ENCODE results near the gene BANP. TPM values are rescaled to one million over a fixed set of nuclear protein-coding genes. Genes with fewer than 3 reads are reported as not detected.
"Not testable (repeated sequence)": the region's sequence is repeated elsewhere in the genome, so short reads cannot be mapped to it uniquely, and the experiment has no call there.

The BANP gene
- total RNA-seq, 3 donors from 2014 or later, result 25.2 to 29.4 (median 25.9) TPM

DNA sequence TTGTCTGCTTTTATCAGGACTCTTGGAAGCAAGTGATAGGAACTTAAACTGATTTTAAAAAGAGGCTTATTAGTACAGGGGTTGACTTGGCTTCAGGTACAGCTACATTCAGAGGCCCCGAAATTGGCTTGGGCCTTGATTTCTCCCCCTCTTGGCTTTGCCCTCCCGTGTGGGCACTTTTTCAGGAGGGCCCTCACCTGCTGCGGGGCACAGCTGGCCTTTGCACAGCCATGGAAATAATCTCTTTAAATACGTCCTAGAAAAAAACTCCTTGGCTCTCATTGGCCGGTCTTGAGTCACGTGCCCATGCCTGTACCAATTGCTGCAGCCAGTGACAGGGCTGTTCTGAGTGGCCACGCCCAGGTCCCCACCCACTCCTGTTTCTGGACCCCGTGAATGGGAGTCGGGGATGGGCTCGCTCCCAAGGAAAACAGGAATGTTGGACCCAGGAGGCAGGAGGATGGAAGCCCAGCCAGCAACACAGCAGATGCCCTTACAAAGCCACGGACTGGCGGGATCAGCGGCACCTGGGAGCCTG is 29.9 kb upstream of the BANP start:
- Mint-ChIP-seq H3K4me3 (no peak overlapping the region), H3K36me3 (ENCODE audit: insufficient read depth) (no peaks in the 10 kb centered on the region), H3K27me3 (ENCODE audit: low read depth) (peaks cover 15% of the 10 kb centered on the region), H3K9me3 (no peaks in the 10 kb centered on the region), H3K4me1 (ENCODE audit: low read depth) (peaks cover 4% of the 10 kb centered on the region)
- ATAC-seq (no peak), DNase-seq (no peak)

DNA sequence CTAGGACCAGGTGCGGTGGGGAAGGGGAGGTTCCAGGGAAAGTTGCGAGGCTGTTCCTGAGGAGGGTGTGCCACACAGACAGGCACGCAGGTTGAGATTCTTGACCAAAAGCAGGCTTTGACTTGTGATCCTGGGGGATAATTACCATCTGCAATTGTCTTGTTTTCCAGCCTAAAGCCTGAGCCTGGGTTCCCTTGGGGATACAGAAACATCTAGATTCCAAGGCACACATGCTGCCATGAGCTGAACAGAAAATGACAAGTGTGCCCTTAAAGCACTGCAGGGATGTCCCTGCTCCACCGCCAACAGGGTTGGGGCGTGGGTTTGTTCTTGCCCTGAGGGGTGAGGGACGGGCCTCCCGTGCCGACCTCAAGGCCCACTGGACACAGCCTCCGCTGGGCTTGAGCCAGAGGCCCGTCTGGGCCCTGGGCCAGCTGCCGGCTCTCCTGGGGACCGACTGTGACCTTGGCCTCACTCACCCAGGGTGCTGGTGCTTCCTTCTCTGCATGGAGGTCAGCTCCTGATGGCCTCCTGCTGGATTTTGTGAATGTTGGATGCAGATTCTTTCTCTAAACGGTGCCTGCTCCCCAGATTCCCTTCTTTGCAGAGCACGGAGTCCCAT is 28.9 kb upstream of the BANP start:
- no peaks in the 10 kb centered on the region for H3K36me3 Mint-ChIP-seq (ENCODE audit: insufficient read depth)
- H3K9me3 Mint-ChIP-seq, result no peaks in the 10 kb centered on the region
- no peak for DNase-seq
- ATAC-seq, result no peak
- H3K27me3 Mint-ChIP-seq (ENCODE audit: low read depth), result peaks cover 20% of the 10 kb centered on the region
- H3K4me3 Mint-ChIP-seq, result no peak overlapping the region
- peaks cover 8% of the 10 kb centered on the region for H3K4me1 Mint-ChIP-seq (ENCODE audit: low read depth)

DNA sequence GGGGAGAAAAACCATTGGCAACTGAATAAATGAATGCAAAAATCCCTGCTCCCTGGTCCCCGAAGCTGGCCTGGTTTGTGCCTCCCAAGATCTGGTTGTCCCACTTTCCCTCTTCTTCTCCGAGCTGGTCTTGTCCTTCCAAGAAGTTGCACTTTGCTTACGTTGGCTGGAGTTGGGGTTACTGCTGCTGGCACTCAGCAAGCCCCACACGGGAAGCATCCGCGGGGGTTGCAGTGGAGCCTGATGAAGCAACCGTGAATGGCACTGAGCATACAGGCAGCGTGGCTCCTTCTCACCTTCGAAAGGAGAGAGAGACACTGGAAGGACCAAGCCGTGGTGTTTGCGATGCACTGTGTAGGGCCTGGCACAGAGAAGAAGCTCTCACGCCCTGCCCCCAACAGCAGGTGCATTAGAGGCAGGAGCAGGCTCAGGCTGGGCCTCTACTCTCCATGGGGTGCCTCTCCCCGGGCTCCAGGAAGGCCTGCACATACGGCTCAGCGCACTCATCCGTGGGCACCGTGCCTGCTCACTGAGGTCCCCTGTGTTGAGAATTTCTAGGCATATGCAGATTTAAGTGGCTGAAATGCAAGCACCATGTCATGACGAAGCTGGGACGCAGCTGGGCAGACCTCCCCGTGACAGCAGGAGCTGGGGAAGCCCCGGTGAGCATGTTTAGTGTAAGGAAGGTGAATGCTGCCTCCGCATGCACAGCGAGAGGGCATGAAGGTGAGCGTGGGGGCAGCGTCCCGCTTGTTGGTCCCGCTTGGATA is 27.0 kb upstream of the BANP start:
- Mint-ChIP-seq H3K27me3 (ENCODE audit: low read depth) (peaks cover 15% of the 10 kb centered on the region), H3K9me3 (no peaks in the 10 kb centered on the region), H3K4me3 (no peak overlapping the region), H3K36me3 (ENCODE audit: insufficient read depth) (no peaks in the 10 kb centered on the region), H3K4me1 (ENCODE audit: low read depth) (peaks cover 6% of the 10 kb centered on the region)
- ATAC-seq, result no peak
- DNase-seq, result no peak

DNA sequence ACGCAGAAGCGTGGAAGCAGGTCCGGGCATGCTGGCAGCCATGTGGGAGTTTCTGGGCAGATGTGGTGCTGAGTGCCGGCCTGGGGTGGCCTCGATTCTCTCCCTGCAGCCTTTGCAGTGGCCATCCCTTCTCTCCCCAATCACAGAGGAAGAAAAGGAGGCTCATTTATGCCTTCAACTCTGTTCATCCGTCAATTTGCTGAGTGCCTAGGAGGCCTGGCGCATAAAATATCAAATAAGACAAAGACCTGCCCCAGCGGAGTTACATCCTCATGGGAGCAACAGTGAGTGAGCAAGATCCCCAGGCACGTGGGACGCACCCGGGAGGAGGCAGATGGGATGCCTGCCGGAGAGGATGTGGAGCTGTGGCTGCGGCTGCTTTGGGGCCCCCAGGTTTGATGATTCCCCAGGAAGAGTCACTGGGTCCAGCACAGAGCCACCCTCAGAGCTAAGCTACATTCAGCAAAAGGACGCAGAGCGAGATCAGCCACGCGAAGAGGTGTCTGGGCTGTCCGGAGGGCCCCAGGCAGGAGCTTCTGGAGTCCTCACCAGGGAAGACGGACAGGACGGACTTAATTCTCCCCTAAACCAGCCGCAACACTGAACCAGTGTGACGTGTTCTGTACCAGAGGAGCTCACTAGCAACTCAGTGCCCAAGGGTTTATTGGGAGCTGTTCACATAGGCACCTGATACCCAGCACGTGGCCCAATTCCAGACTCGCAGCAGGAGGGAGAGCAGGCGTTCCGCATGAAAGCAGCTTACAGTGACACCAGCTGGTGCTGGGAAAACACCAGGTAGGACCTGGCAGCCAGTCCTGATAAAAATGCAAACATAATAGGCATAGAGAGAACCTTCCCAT is 26.2 kb upstream of the BANP start:
- Mint-ChIP-seq H3K4me3 (no peak overlapping the region), H3K36me3 (ENCODE audit: insufficient read depth) (no peaks in the 10 kb centered on the region), H3K27me3 (ENCODE audit: low read depth) (peaks cover 15% of the 10 kb centered on the region), H3K9me3 (no peaks in the 10 kb centered on the region), H3K4me1 (ENCODE audit: low read depth) (peaks cover 6% of the 10 kb centered on the region)
- no peak for DNase-seq
- no peak for ATAC-seq

DNA sequence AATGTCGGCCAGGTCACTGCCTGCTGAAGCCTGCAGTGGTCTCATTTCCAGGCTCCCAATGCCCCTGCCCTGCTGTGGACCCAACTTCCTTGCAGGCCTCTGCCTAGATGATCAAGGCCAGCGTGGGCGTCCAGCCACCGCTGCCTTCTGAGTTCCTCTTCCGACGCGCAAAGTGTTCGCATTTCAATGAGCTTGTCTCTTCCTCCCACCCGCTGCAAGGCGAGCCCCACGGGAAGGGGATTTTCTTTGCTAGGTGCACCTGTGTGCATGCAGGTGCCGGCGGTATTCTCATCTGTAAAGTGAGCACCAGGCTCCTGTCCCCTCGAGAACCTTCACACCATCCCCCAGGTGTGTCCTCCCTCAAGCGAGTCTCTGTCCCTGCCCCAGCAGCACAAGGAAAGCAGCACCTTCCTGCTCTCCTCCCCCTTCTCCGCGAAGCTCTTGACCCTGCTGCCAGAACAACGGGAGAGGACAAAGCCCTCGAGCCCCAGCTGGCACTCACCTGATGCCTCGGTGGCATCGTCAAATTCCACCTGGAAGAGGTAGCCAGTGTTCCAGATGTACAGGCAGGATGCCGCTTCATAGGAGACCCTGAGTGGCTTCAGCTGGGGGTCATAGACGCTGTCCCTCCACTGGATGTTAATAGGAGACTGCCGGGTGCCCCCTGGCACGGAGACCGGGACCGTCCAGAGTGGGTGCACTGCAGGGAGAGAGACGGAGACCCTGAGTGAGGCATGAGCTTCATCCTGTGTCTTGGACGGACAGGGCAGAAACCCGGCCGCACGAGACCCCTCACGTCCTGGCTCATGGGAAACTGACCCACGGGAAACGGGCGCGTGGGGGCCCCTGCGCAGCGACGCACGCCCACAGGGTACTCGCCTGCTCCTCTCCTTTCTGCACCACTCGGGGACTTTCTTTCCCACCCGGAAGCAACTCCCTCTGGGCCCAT is 24.7 kb upstream of the BANP start:
- peak; percentile 46 to 58 for ATAC-seq
- Mint-ChIP-seq H3K36me3 (ENCODE audit: insufficient read depth) (no peaks in the 10 kb centered on the region), H3K4me1 (ENCODE audit: low read depth) (peaks cover 6% of the 10 kb centered on the region), H3K4me3 (no peak overlapping the region), H3K9me3 (no peaks in the 10 kb centered on the region), H3K27me3 (ENCODE audit: low read depth) (peaks cover 15% of the 10 kb centered on the region)
- DNase-seq, result peak; percentile 19

DNA sequence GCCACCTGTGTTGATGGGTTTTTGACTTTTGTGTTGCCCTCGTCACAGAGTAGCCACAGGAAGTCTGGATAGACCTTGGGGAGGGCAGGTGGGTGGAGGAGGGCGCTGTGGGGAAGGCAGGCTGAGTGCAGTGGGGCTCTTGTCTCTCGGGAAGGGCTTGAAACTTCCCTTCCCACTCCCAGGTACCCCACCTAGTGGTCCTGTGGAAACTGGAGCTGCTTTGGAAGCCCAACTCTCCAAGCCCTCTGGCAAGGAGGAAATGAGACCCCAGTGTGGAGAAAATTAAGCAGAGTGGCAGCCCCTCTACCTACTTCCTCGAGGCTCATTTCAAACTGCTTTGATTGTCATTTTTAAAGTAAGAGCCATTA is 24.1 kb upstream of the BANP start:
- DNase-seq (no peak), ATAC-seq (no peak)
- no peaks in the 10 kb centered on the region for H3K9me3 Mint-ChIP-seq
- H3K4me1 Mint-ChIP-seq (ENCODE audit: low read depth), result peaks cover 6% of the 10 kb centered on the region
- H3K27me3 Mint-ChIP-seq (ENCODE audit: low read depth), result peaks cover 15% of the 10 kb centered on the region
- no peaks in the 10 kb centered on the region for H3K36me3 Mint-ChIP-seq (ENCODE audit: insufficient read depth)
- H3K4me3 Mint-ChIP-seq, result no peak overlapping the region

DNA sequence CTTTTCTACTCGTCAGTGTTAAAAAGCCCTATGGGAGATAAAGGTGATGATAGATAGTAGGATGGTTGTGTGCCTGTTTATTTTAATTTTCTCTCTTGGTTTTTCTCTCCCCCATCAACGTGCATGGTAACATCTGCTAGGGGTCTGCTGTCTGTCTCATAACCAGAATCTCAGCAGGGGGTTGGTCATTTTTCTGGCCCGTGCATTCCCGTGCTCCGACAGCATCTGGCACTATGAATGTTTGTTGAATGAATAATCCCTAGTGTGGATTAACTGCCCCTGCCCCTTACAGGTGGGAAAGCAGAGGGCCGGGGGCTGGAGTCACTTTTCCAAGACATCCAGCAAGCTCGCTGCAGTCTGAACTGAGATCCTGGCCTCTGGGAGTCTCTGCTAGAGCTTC is 21.2 kb upstream of the BANP start:
- H3K27me3 Mint-ChIP-seq (ENCODE audit: low read depth), result peaks cover 13% of the 10 kb centered on the region
- H3K4me3 Mint-ChIP-seq, result no peak overlapping the region

DNA sequence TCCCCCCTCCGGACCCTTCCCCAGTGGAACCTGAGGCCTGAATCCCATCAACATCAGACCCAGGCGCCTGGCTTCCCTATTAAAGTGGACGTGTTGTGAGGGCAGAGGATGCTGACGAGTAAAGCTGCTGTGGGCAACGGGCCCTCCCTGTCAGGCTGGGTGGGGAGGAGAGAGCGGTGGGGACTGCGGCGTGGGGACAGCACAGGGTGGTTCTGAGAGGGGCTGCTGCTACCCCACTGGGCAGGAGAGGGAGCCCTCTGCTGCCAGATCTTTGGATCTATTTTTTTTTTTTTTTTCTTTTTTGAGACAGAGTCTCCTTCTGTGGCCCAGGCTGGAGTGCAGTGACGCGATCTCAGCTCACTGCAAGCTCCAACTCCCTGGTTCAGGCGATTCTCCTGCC is 20.8 kb upstream of the BANP start:
- DNase-seq (no peak), ATAC-seq (no peak)
- H3K27me3 Mint-ChIP-seq (ENCODE audit: low read depth), result peaks cover 8% of the 10 kb centered on the region
- H3K36me3 Mint-ChIP-seq (ENCODE audit: insufficient read depth), result no peaks in the 10 kb centered on the region
- peaks cover 6% of the 10 kb centered on the region for H3K4me1 Mint-ChIP-seq (ENCODE audit: low read depth)
- no peaks in the 10 kb centered on the region for H3K9me3 Mint-ChIP-seq
- no peak overlapping the region for H3K4me3 Mint-ChIP-seq

More for the DNA sequence above, 21.2 kb upstream of the BANP start:
- Mint-ChIP-seq H3K36me3 (ENCODE audit: insufficient read depth) (no peaks in the 10 kb centered on the region), H3K4me1 (ENCODE audit: low read depth) (peaks cover 6% of the 10 kb centered on the region), H3K9me3 (no peaks in the 10 kb centered on the region)
- ATAC-seq (no peak), DNase-seq (no peak)

DNA sequence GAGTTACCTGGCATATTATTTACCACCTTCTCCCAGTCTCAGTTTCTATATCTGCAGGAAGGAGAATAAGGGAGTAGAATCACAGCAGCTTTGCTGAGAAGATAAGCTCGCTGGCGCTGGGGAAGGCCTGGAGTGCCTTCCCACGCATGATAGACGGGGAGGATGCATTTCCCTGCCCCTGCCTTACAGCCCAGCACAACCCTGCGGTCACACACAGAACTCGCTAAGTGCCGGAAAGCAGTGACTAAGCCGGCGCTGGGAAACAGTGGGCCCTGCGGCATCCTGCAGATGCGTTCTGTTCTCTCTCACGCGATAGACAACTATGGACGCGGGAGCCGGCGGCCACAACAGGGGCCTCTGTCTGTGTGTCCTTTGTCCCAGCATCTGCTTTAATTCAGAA is 19.7 kb upstream of the BANP start:
- no peak overlapping the region for H3K4me3 Mint-ChIP-seq
- peaks cover 2% of the 10 kb centered on the region for H3K27me3 Mint-ChIP-seq (ENCODE audit: low read depth)
- no peaks in the 10 kb centered on the region for H3K36me3 Mint-ChIP-seq (ENCODE audit: insufficient read depth)
- DNase-seq (no peak), ATAC-seq (peak; percentile 66 to 77)
- peaks cover 2% of the 10 kb centered on the region for H3K4me1 Mint-ChIP-seq (ENCODE audit: low read depth)
- H3K9me3 Mint-ChIP-seq, result no peaks in the 10 kb centered on the region

DNA sequence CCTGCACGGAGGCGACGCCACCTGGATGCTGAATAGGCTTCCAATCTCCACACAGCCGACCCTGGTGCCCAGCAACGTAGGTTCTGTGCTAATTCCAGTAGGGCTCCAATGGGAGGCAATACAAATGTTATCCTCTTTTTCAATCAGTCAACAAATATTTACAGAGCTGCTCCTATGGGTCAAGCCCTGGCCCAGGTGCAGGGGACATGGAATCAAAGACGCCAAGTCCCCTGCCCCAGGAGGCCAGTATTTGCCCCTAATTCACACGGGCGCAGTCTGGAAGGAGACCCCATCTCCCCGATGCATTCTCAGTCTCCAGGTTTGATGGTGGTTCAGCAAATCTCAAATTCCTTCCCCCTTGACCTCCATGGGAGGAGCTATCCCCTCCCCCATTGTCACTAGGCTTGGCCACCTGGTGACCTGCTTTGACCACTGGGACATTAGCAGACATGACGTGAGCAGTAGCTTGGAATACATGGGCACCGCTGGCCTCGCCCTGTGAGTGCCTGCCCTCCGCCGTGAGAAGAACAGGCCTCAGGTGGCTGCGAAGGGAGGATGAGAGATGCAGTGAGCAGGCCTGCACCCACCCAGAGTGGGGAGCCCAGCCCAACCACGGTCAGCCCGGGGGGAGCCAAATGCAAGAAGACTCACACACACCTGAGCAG is 18.6 kb upstream of the BANP start:
- not testable (repeated sequence) for H3K27me3 Mint-ChIP-seq (ENCODE audit: low read depth); H3K4me1 Mint-ChIP-seq (ENCODE audit: low read depth); H3K9me3 Mint-ChIP-seq; H3K36me3 Mint-ChIP-seq (ENCODE audit: insufficient read depth); ATAC-seq; DNase-seq; H3K4me3 Mint-ChIP-seq

DNA sequence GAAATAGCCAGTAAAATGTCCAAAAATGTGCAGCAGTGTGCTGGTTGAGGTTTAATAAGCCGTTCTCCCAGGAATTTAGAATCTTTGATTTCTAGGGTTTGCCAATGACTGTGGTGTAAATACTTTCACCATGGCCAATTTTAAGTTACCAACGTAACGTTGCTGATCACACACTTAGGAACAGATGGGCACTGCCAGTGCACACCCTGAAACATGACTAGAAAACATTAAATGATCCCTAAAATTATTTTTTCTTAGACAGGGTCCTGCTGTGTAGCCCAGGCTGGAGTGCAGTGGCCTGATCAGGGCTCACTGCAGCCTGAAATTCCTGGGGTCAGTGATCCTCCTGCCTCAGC is 18.1 kb upstream of the BANP start:
- no peaks in the 10 kb centered on the region for H3K9me3 Mint-ChIP-seq
- ATAC-seq (no peak), DNase-seq (no peak)
- H3K4me3 Mint-ChIP-seq, result no peak overlapping the region
- H3K4me1 Mint-ChIP-seq (ENCODE audit: low read depth), result no peaks in the 10 kb centered on the region
- H3K36me3 Mint-ChIP-seq (ENCODE audit: insufficient read depth), result no peaks in the 10 kb centered on the region
- no peaks in the 10 kb centered on the region for H3K27me3 Mint-ChIP-seq (ENCODE audit: low read depth)

DNA sequence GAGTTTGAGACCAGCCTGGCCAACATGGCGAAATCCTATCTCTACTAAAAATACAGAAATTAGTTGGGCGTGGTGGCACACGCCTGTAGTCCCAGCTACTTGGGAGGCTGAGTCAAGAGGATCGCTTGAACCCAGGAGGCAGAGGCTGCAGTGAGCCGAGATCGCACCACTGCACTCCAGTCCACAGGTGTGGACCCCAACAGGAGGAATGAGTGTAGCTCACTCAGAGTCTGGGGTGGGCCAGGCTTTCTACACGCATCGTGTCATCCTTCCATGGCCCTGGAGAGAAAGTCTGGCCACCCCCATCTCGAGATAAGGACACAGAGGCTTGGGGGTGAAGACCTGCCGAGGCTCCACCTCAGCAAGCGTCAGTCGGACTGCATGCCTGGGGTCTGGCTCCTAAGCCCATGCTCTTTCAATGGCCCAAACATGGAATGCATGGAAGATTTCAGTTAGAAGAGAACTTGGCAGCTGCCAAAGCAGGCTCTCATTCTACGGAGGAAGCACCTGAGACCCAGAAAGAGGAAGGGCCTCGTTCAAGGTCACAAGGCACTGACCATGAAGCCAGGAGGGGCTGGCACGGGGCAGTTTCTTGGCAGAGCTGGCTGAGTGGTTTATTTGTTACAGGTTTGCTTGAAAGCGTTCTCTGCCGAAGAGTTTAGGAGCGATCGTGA is 16.3 kb upstream of the BANP start:
- not testable (repeated sequence) for ATAC-seq; H3K4me1 Mint-ChIP-seq (ENCODE audit: low read depth)

DNA sequence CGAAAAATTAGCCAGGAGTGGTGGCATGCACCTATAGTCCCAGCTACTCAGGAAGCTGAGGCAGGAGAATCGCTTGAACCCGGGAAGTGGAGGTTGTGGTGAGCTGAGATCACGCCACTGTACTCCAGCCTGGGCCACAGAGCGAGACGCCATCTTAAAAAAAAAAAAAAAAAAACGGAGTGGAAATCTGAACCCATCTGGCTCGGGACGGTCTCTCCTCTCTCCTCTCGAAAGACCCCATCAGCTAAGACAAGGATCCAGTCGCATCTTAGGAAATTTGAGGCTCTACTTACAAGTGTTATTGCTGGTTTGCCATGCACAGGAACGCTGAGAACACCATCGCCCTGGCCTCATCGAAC is 15.2 kb upstream of the BANP start:
- not testable (repeated sequence) for H3K9me3 Mint-ChIP-seq; H3K36me3 Mint-ChIP-seq (ENCODE audit: insufficient read depth); H3K27me3 Mint-ChIP-seq (ENCODE audit: low read depth); ATAC-seq; H3K4me3 Mint-ChIP-seq; H3K4me1 Mint-ChIP-seq (ENCODE audit: low read depth); DNase-seq

More for the DNA sequence above, 16.3 kb upstream of the BANP start:
- not testable (repeated sequence) for H3K27me3 Mint-ChIP-seq (ENCODE audit: low read depth); H3K9me3 Mint-ChIP-seq; DNase-seq; H3K36me3 Mint-ChIP-seq (ENCODE audit: insufficient read depth); H3K4me3 Mint-ChIP-seq

Measured in activated T-cell treated with anti-CD3 and anti-CD28 coated beads, Interleukin-2, amount 50 U/mL, for 4 hours (primary cell).